ENCODE data around the gene DLST.

The DLST gene

DNA sequence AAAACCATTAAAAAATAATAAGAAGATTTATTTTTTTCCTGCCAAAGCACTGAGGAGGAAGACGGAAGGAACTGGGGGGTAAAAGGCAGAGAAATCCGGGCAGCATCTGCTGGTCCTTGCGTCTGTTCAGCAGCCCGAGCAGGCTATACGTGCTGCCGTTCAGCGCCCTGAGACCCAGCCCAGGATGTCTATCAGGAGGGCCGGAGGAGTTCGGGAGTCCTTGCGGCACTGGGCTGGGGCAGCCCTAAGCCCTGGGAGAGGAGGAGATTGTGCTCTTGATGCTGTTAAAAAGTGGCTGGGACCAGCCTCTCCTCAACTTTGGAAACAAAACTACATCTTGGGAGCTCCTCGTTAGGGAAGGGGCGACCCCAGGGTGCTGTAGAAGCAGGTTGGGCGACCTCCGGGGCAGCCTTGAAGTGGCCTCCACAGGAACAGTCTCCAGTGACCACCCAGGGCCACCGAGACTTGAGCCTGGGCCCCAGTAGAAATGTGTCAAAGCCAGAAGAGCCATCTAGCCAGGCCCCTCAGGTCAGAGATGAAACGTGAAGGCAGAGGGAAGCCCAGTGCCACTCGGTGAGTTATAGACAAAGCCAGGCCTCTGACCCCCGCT, 59.3 kb downstream of the DLST start:
- no peak for DNase-seq (ENCODE audit: low read depth)

DNA sequence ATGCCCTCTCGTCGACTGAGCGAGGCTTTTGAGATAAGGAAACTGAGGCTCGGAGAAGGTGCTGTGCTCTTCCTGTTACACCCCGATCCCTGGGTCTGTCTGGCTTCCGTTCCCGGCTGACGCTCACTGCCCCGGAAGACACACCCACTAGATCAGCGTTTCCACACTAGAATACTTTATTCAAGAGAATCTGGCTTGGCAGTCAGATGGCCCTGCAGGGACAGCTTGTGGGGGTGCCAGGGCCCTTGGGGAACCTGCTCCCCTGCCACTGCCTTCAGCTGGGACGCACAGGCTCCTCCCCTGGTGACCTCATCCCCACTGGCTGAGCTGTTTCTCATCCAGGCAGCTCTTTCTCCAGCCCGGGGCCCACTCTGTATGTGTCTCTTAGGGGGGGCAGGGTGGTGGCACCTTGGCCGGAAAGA, 60.0 kb downstream of the DLST start:
- peak; percentile 37 for DNase-seq (ENCODE audit: low read depth)

DNA sequence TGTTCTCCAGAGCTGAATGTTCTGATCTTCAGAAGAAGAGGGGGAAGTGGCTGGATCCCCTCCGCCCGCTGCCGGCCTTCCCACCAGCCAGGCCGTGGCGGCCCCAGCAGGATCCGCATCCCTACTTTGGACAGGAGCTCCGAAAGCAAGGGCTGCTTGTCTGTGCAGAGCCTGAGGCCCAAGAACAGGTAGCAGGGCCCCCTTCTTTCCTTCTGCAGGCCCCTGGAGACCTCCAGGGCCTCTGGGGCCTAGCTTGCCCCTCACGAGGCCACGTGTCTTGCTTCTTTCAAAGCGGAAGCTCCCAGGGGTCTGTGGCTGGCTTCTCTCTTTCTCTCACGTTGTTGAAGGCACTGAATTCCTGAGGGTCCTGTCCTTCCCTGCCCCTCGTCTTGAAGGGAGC, 60.5 kb downstream of the DLST start:
- no peak for DNase-seq (ENCODE audit: low read depth)

DNA sequence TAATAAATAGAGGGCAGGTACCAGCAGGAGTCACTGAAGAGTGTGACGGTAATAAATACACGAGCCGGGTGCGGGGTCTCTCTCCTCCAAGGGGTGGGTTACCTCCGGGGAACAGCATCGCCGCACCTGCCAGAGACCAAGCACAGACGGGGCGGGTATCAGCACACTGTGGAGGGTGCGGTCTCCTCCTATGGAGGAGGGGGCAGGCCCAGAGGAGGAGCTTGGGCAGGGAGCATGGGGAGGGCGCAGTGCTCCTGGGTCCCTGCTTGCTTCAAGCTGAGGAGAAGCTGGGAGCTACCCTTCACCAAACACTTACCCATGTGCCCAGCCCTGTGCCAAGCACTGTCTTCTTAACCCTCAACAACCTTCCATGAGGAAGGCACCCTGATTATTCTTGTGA, 60.9 kb downstream of the DLST start:
- no peak for DNase-seq (ENCODE audit: low read depth)

DNA sequence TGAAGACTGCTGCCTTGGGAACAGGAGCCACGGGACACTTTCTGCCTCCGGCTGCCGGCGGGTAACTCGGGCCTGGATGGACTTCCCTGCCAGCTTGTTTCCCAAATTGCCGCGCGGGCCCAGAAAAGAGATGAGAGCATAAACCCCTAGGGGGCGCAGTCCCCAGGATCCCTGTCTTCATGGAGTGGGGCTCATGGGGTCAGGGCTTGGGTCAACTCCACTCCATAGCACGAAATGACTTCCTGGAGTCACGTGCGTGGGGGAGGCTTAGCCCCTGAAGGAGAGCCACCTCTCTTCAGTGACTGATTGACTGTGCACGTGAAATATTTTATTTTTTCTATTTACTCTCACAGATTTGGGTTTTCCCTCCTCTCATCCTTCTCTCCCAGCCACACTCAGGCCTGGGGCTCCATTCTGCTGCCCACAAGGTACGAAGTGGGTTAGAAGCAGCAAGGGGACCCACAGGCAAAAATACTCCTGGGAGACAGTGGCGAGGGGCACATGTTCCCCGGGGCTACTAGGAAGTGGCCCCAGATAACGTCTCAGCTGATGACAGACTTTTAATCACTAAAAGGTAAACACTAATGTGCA, 63.6 kb downstream of the DLST start:
- no peak for DNase-seq (ENCODE audit: low read depth)

DNA sequence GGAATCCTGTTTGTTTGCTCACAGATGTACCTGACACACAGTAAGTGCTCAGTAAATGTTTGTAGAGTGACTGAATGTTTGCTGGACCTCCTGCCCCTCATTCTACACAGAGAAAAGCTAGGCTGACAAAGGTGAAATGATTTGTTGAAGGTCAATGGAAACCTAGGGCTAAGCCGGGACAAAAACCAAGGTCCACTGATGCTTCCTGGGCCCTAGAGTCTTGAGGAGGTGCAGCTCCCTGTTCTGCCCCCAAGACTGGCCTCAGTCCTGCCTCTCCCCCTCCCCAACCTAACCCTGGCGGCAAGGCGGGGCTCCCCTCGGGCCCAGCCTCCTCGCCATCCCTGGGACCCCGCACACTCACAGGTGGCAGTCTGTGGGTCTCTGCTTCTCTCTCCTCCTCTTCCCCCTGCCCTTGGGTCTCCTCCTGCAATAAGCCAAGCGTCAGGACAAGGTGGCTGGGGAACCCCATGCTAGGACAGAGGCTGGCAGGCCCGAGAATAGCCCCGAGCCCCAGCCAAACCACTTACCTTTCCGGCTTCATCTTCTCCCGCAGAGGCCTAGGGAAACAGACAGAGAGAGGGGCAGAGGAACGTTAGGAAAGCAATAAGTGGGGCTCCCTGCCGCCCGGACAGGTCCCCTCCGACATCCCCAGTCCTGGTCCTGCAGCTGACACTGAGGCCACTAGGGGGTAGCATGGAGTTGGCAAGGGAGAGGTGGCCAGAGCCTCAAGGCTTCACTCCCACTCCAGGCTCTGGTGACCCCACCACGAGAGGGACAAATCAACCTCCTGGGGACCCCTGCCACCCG, 64.3 kb downstream of the DLST start:
- peak; percentile 53 for DNase-seq (ENCODE audit: low read depth)

DNA sequence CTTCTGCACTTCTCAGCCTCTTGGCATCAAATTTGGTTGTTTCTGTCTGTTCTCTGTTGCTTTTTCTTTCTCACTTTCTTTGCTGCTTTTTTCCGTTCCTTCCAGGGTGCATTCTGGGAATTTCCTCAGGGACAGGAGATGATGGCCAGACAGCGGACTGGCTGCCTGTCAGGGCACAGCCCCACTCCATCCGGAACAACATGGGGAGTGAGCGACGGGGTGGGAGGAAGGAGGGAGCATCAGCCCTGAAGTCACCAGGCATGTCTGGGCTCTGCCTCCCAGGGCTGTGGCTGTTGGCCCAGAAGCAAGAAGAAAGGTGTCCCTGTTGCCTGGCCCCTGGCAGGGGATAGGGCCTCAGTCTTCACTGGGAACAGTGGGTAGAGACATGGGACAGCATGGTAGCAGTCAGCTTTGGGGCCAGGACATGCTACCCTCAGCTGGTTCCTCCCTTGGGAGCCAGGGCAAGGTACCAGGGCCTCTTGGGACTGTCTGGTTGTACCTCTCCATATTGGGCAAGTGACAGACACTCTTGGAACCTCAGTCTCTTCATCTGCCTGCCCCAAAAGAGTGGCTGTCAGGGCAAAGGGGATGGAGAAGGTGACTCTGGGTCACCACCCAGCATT, 65.1 kb downstream of the DLST start:
- no peak for DNase-seq (ENCODE audit: low read depth)

DNA sequence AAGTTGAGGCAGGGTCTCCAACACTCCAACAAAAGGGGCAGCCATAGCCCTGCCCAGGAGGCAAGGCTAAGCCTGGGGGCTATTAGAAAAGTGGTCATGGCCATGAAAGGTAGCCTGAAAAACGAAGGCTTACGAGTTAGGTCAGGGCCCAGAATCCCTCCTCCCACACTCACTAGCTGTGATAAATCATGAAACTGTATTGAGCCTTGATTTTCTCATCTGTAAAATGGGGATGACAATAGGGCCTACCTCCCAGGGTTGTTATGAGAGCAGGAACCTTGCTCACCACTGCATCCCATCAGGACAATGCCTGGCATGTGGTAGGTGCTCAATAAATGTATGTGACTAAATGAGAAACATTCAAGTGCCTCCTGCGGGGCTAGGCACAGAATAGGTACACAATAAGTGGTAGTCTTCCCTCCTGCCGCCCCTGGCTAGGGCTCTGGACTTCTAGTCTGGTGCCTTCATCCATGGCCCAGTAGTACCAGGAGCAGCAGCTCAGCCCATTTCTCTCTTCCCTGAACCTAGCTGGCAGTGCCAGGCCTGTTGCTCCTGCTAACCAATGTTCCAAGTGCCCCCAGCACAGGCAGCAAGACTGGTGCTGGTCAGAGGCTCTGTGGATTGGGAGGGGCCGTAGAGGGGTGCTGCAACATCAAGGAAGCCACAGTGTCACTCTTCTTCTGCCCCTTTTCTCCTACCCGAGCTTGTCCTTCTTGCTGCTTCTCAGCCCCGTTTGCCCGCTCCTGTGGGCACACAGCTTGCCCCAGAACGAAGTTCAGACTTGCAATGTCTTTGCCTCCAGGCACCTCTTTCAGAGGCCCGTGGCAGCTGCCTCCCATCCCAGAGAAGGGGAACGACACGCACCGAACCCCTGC, 65.9 kb downstream of the DLST start:
- DNase-seq (ENCODE audit: low read depth) = no peak

DNA sequence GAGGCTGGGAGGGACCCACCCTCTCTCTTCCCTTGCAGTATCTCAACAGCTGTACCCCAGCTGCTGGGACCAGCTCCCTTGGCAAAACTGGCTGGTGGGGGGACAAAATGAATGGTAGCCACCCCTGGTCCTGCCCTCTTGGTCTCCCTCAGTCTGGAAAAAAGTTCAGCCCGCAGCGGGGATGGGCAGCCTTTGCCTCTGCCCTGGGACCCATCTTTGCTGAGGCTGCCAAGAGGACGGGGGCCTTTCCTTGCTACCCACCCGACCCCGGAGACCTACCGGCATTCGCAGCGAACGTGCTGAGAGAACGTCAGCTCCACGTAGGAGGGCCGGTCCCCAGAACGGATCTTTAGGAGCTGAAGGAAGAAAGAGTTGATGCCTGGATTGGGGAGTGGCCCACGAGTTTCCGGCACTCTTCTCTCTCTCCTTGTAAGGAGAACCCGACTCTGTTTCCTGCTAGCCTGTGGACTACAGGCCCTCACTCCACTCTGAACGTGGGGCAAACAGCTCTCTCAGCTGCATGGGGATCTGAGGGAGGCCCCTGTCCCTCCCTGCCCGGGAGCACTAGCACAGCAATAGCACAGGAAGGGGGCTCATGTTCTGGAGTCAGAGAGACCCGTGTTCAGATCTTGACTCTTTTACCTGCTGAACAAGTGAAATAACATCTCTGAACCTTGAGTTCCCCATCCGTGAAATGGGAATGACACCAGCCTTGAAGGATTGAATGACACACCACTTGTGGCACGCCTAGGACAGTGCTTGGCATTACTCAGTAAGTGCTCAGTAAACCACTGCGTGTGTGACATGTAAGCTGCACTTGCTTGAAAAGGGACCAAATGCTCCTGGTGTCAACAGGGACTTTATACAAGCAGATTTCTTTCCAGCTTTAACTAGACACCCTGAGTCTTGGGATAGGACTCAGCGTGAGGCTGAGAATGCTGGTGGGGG, 66.8 kb downstream of the DLST start:
- DNase-seq (ENCODE audit: low read depth) = no peak

DNA sequence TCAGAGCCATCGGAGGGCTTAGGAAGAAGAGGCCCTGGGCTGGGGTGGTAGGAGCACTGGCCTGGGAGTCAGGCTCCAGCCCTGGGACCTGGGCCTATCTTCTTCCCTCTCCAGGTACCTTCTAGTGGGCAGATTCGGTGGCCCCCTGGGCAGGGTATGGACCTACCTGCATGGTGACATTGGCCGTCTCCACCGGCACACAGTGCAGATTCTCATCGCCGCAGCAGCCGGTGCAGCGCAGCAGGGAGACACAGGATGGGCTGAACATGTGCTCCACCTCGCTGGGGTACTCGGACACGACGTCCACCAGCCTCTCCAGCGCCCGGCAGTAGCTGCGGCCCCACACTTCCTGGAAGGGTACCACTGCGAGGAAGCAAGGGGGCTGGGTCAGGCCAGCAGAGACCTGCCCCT, 67.5 kb downstream of the DLST start:
- no peak for DNase-seq (ENCODE audit: low read depth)

DNA sequence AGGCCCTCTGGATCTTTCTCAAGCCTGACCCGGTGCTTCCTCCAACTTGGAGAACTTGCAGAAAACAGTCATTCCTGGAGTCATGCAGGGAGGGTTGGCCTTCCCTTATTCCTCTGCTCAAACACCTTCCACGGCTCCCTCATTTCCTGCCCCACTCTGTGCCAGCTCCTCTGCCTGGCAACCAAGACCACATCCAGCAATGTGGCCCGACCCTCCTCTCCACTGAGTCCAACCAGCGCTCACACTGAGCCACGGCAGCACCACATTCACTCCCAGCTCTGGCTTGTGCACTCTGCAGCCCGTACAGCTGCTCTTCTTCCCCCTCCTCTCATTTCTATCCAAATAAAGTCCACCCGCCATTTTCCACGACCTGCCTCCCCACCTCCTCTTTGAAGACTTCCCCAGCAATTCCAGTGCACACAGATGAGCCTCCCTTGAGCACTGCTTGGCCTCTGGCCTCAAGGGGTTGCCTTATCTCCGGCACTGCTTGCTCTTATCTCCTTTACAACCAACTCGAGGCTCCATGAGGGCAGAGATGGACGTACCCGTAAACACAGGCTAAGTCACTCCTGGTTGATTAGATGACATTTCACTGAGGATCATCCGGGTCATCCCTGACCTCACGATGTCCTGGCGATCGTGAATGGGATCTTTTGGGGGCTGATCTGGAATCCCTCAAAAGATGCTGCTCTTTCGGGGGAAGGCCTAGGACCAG, 68.3 kb downstream of the DLST start:
- DNase-seq (ENCODE audit: low read depth) = no peak

DNA sequence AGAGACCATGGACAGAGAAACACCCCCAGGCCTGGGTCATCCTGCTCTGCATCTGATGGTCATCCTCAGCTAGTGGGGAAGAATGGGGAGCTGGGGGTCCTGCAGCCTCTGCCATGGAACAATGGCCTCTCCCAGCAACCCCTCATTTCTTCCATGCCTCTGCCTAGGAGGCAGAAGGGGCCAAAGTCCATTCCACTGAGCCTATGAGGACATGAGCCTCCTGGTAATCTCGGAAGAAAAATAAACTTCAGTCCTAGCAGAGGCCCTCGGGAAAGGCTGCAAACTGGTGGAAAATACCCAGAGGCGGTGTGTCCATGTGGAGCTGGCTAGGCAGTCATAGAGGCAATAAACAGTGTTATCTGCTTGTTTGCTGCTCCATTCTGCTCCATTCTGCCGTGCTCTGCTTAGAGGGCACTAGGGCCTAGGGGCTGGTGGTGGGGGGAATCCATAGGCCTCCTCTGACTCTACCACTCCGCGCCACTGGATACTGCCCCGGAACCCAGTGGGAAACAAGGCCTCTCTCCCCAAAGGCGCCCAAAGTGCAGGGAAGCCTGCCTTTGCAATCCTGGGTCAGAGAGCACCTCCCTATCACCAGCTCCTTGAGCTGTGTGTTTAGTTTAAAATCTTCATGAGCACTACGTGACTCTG, 69.2 kb downstream of the DLST start:
- DNase-seq (ENCODE audit: low read depth) = no peak

DNA sequence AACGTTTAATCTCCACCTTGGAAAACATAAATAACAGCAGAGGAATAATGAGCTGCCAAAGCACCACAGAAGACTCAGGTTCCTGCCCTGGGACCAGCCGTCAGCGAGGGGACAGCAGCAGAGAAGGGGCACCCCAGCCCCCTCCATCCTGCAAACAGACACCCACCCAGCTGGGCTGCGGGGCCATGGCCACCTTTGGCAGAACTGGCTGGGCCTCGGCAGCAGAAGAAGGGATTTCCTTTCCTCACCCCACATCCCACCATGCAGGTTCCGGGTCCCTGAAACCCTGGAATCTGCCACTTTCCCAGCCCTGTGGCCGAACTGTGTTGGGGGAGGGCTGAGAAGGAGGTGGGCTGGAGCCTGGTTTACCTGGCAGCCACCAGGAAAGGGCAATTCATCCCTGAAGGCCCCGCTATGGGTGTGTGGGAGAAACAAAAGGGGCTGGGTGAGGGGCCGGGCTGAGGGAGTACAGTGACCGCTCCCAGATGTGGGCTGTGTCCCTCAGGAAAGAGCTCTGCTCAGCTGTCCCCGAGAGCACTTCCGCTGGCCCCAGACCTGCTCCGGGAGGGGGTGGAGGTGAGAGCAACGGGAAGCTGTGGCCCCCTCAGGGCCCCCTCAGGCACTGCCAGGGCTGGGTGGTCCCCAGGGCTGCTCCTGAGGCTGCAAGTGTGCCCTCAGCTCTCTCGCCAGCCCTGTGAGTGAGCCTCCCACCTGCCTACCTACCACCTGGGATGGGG, 69.9 kb downstream of the DLST start:
- no peak for DNase-seq (ENCODE audit: low read depth)

DNA sequence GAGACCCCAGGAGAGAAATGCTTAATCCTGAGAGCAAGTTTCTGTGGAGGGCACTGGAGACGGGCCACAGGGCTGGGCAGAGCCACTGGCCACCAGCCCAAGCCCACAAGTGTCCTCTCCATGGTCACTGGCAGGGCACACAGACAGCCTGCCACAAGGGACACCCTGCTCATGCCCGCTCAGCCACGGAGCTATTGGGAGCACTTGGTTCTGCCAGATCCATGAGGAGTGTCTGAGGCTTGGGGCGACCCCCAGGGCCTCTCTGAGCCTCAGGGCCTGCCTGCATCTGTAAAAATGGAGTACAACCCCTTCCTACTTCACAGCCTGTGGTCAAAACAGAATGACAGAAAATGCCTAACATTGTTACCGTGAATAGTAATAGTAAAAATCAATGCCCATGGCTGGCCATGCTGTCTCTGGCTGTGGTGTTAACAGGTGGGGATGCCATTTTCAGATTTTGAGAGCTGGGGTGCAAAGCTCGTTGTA, 70.5 kb downstream of the DLST start:
- DNase-seq (ENCODE audit: low read depth) = no peak

DNA sequence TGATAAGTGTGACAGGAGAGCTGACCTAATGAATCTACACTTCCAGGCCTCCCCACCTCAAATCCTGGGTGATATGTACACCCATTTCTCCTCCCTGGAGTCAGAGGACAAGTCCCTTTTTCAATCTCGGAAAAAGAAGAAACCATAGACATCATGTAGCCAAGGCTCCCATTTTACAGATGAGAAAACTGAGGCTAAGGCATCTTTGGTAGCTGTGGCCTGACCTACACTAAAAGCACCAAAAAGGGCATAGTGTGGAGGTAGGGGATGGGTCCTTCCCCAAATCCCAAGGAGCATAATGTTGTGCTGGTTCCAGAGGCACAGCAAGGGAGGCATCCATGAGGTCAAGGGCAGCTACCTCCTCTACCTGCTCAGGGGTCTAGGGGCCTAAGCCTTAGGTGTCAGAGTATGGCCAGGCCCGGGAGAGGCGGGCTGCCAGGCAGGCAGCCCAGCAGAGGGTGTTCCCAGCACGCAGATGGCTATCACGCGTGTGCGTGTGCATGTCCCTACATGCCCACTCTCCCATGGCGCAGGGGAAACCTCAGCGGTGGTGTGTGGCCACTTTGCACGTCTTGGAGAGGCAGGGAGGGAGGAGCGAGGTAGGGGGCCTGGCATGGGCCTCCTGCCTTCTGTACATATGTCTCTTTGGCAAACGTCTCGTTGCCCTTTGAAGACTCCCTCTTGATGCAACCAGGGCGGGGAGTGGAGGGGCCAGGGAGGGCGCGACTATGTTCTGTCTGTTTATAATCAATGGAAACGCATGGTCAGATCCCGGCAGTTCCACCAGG, 71.2 kb downstream of the DLST start:
- DNase-seq (ENCODE audit: low read depth) = no peak
